ENCODE measurements around the gene KIF5C.
"Not testable (repeated sequence)": the region's sequence is repeated elsewhere in the genome, so short reads cannot be mapped to it uniquely, and the experiment has no call there.

DNA sequence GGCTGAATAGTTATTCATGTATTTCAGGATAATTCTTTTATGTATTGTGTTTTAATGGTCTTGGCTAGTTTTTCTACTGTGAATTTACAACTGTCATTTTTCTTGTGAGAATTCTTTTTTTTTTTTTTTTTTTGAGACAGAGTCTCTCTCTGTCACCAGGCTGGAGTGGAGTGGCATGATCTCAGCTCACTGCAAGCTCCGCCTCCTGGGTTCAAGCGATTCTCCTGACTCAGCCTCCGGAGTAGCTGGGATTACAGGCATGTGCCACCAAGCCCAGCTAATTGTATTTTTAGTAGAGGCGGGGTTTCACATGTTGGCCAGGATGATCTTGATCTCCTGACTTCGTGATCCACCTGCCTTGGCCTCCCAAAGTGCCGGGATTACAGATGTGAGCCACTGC lies 12.5 kb upstream of the KIF5C start:
- TF ChIP-seq, protein P1, sequence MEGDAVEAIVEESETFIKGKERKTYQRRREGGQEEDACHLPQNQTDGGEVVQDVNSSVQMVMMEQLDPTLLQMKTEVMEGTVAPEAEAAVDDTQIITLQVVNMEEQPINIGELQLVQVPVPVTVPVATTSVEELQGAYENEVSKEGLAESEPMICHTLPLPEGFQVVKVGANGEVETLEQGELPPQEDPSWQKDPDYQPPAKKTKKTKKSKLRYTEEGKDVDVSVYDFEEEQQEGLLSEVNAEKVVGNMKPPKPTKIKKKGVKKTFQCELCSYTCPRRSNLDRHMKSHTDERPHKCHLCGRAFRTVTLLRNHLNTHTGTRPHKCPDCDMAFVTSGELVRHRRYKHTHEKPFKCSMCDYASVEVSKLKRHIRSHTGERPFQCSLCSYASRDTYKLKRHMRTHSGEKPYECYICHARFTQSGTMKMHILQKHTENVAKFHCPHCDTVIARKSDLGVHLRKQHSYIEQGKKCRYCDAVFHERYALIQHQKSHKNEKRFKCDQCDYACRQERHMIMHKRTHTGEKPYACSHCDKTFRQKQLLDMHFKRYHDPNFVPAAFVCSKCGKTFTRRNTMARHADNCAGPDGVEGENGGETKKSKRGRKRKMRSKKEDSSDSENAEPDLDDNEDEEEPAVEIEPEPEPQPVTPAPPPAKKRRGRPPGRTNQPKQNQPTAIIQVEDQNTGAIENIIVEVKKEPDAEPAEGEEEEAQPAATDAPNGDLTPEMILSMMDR (IDR thresholded peaks at IDR 0.05), result not testable (repeated sequence)
- not testable (repeated sequence) for TF ChIP-seq POLR2A (IDR thresholded peaks at IDR 0.05); EP300 (IDR thresholded peaks at IDR 0.05; ENCODE audit: low read depth); POLR2AphosphoS5 (IDR thresholded peaks at IDR 0.05)
